HG03342 (cell line): Measurements from ENCODE around the gene PLAU.
A peak's percentile ranks its signal among the peaks of the same experiment; 100 is the strongest.
"Not testable (repeated sequence)": the region's sequence is repeated elsewhere in the genome, so short reads cannot be mapped to it uniquely, and the experiment has no call there.

Experiments
- ATAC-seq: cut with Tn5 transposase; IDR thresholded peaks from one replicate; pipeline ENCODE4 v1.9.1; 2021; ENCODE audit warnings: mild to moderate bottlenecking, moderate library complexity; ENCODE audit not compliant: unreplicated experiment

Gene PLAU

GRCh38 chr10:73919481-73919880, 8.5 kb downstream of the PLAU start:
- ATAC-seq, result not testable (repeated sequence)

GRCh38 chr10:73920089-73920488, 9.2 kb downstream of the PLAU start:
- peak; percentile 66 for ATAC-seq

DNA sequence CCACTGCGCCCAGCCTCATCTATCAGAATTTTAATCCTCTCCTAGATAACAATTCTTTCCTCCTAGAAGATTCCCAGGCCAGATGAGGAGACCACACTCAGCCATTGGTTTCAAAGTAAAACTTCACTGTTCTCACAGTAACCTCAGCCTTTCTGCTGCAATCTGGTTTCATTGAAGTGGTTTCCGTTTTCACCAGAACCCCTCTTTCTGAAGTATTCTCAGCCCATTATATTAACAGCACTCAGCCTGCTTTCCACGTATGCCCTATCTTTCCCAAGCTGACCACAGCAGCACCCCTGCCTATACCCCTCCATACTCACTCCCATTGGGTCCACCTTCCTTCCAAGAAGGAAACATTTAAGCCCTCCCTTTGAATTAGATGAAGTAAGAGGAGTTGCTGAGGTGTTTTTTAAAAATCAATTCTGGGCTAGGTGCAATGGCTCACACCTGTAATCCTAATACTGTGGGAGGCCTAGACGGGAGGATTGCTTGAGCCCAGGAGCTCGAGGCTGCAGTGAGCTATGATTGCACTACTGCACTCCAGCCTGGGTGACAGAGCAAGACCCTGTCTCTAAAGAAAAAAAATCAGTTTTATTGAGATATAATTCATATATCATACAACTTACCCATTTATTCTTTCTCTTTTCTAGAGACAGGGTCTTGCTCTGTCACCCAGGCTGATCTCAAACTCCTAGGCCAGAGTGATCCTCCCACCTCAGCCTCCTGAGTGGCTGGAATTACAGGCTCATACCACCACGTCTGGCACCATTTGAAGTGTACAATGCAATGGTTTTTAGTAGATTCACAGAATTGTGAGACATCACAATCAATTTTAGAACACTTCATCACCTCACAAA, 11.3 kb downstream of the PLAU start:
- ATAC-seq, result no peak

DNA sequence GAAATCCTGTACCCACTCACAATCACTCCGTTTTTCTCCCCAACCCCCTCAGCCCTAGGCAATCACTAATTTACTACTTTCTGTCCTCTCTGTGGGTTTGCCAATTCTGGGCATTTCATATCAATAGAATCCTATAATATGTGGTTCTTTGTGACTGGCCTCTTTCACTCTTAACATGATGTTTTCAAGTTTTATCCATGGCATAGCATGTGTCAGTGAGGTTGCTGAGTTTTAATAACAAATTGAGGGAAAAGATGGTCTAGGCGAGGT, 11.9 kb downstream of the PLAU start:
- no peak for ATAC-seq

DNA sequence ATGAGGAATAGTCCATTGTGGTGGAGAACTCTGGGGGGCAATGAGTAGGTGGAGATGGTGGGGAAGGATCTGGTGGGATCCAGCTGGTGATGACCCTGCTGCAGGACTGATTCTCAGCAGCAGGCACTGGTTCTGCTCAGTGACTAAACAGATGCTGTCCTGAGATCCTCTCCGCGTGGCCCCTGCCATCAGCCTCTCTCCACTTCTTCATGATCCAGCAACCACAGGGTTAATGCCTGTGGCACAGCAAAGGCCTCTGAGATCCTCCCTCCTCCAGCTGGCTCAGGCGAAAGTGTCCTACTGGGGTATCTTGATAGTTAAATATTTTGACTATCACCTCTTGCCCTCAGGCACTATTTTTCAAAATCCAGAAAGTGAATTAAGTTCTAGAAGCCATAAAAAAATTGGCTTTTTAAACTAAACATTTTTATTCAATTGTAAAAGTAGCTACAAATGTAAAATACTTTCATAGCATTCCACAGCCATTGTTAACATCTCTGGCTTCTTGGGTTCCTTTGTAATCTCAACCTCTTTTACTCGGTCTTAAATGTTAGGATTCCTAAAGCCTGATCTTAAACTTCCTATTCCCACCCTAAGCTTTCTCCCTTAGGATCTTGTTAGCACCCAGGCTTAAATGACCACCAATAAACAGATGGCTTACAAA, 13.1 kb downstream of the PLAU start:
- ATAC-seq, result no peak

- no peak for ATAC-seq
Measured at GRCh38 chr10:73924935-73925334, 14.0 kb downstream of the PLAU start.

- ATAC-seq, result no peak
Measured at GRCh38 chr10:73925539-73925938, 14.6 kb downstream of the PLAU start.

GRCh38 chr10:73926152-73926764, 15.3 kb downstream of the PLAU start:
- ATAC-seq, result no peak

GRCh38 chr10:73930630-73931327, 19.8 kb downstream of the PLAU start:
- not testable (repeated sequence) for ATAC-seq

DNA sequence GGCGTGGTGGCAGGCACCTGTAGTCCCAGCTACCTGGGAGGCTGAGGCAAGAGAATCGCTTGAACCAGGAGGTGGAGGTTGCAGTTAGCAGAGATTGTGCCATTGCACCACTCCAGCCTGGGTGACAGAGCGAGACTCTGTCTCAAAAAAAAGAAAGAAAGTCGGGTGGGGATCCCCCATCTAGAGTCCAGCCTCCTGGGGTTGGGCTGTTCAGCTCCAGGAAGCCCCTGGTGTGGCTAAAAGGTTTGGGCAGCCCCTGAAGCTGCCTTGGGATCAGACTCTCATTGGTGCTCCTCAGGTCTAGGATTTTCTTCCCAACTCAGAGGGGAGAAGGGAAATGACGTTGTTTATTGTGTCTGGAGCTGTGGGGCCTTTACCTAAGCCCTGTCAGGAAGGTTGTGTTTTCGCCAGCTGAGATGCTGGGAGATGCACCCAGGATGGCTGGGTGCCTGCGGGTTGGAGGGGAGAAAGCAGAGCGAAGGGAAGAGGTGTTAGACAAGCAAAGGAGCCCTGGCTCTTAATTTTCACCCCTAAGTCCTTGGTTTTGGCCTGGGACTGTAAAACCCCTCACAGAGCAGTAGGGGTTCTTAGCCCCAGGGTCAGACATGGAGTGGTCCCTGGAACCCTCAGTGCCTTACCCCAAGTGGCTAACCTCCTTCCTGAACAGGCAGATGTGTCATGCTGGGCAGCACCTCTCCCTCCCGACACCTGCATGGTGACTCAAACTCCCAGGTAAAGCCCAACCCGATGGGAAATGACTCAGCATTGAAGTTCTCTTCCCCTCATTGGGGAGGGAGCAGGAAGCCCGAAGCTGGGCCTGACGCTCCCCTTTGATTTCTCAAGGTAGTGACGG, 21.1 kb downstream of the PLAU start:
- no peak for ATAC-seq

- ATAC-seq, result no peak
Measured at GRCh38 chr10:73932620-73933112, 21.7 kb downstream of the PLAU start.

DNA sequence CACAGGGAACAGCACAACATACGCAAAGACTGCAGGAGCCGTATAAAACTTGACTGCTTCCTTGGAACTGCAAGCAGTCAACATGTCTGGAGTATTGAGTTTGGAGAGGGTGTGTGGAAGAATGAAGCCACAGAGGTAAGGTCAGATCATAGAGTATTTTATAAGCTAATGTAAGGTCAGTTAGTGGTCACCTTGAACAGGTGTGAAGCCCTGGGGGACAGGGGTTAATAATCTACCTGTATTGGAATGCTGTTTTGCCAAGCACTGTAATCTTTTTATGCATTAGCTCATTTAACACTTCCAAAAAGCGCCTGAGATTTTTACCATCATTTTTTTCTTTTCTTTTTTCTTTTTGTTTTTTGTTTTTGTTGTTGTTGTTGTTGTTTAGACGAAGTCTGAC, 23.1 kb downstream of the PLAU start:
- ATAC-seq, result no peak

DNA sequence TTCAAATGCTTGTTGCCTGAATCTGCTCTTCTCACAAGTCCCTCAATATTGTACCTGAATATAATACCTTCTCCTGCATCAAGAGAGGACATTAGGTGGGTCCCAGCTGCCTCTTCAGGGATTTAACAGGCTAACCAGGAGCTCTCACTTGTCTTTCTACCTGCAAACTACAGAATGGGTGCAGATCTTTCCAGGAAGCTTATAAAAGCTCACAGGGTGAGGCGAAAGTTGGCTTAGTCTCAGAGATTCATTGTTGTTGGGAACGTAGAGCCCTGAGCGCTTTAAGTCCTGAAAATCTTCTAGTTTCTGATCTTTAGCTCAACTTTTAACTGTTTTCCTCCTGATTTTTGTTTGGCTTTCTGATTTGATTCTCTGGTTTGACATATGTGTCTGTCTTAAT, 25.0 kb downstream of the PLAU start:
- no peak for ATAC-seq

- no peak for ATAC-seq
Measured at GRCh38 chr10:73937333-73938043, 26.6 kb downstream of the PLAU start.

DNA sequence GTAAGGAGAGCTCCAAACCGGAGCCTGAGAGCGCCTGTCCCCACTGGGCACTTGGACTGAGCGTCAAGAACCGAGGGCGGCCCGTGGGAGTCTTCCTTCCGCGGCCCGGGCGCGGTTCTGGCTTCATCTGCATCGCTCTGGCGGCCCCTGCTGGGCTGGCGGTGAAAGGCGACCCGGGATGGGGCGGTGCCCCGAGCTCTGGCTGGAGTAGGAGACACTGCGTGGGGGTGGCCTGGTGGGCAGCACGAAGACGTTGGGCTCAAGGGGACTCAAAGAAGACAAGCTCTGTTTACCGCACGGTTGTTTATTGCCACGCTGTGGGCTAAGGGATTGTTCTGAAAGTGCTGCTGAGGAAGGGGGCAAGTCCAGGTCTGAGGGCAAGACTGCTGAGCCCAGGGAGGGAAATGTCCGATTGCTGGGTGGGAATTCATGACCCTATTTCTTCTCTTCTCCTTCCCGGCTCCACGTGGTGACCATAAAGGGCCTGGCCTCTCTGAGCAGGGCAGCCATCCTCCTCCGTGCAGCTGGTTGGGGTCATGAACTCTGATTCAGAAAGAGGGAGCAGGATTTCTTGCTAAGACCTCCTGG, 29.8 kb downstream of the PLAU start:
- peak; percentile 82 for ATAC-seq

DNA sequence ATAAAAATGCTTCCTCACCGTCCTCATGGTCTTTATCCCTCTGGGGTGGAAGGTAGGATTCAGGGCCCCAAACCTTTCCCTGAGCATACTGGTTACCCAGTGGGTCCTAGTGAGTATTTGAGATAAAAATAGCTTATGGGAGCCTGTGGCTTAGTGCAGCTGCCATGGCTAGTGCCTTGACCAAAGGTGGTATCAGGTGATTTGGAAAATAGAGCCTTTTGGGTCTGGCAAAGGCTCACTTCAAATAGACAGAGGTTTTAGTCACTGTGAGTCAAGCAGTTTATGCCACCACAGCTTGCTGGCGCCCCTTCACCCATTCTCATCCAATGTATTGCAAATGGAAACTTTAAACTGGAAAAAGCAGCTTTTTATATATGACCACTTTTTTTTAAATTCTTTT, 30.4 kb downstream of the PLAU start:
- no peak for ATAC-seq

DNA sequence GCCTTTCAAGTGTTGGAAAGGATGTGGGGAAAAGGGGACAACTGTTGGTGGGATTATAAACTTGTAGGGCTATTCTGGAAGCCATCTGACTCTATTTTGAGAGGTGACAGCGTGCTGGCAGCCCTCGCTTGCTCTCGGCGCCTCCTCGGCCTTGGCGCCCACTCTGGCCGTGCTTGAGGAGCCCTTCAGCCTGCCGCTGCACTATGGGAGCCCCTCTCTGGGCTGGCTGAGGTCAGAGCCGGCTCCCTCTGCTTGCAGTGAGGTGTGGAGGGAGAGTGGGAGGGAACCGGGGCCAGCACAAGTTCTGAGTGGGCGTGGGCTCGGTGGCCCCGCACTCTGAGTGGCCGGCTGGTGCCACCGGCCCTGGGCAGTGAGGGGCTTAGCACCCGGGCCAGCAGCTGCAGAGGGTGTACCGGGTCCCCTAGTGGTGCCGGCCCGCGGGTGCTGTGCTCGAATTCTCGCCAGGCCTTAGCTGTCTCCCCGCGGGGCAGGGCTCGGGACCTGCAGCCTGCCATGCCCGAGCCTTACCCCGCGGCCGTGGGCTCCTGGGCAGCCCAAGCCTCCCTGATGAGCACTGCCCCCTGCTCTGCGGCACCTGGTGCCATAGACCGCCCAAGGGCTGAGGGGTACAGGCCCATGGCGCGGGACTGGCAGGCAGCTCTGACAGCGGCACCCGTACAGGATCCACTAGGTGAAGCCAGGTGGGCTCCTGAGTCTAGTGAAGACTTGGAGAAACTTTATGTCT, 33.6 kb downstream of the PLAU start:
- ATAC-seq, result no peak

GRCh38 chr10:73946253-73947145, 35.6 kb downstream of the PLAU start:
- ATAC-seq, result no peak
